CD4-positive, alpha-beta T cell (primary cell): ENCODE data around the gene APIP. TPM values are rescaled to one million over a fixed set of nuclear protein-coding genes. Genes with fewer than 3 reads are reported as not detected.

Source experiments
- ATAC-seq: fragments of 200-7000 bp; cut with Tn5 transposase; one replicate; pipeline ENCODE4 v1.10.0; 2022; ENCODE audit warnings: mild to moderate bottlenecking; ENCODE audit not compliant: poor library complexity
- CTCF ChIA-PET: fragments of 350-600 bp; sonication (Branson Sonifier 250); formaldehyde crosslinking; loops from one replicate; lab custom pipeline; 2021; ENCODE audit warnings: antibody characterized with exemption, inconsistent platforms; lab: Charles Lee
- POLR2A ChIA-PET: fragments of 350-600 bp; sonication (Branson Sonifier 250); formaldehyde crosslinking; loops from one replicate; lab custom pipeline; 2021; ENCODE audit warnings: antibody characterized with exemption, inconsistent platforms; lab: Charles Lee
- DNase-seq, 14 experiments: peaks; one replicate each; pipeline ENCODE4 v3.0.0-alpha.2; 2013 to 2020; ENCODE audit warnings: mixed read lengths in 2 of 14
- H3K27ac ChIP-seq, 2 donors: one replicate each; pipeline versions ENCODE4 v1.5.1 to v1.7.0; 2013; ENCODE audit warnings: low read length in 2 of 2, low read depth in 1 of 2, mild to moderate bottlenecking in 1 of 2
- H3K27me3 ChIP-seq, 2 experiments: 1 replicate in 1 of 2; 2 replicates in 1 of 2; pipeline versions ENCODE4 v1.6.1 to v1.7.0; 2013; ENCODE audit warnings: low read length in 2 of 2, control low read depth in 1 of 2, mild to moderate bottlenecking in 1 of 2, moderate library complexity in 1 of 2; ENCODE audit not compliant: insufficient read depth in 2 of 2, control insufficient read depth in 1 of 2
- H3K36me3 ChIP-seq: one replicate; pipeline ENCODE4 v1.6.1; 2013; ENCODE audit warnings: low read length, control low read depth; ENCODE audit not compliant: insufficient read depth
- H3K4me1 ChIP-seq: one replicate; pipeline ENCODE4 v1.6.1; 2013; ENCODE audit warnings: low read length, control low read depth; ENCODE audit not compliant: insufficient read depth
- H3K4me3 ChIP-seq: one replicate; pipeline ENCODE4 v1.5.1; 2013; ENCODE audit warnings: mild to moderate bottlenecking, low read length, moderate library complexity
- H3K9me3 ChIP-seq, 2 experiments: 1 replicate in 1 of 2; 2 replicates in 1 of 2; pipeline versions ENCODE4 v1.6.1 to v1.7.0; 2013; ENCODE audit warnings: low read length in 2 of 2, mild to moderate bottlenecking in 2 of 2, control low read depth in 1 of 2, moderate library complexity in 1 of 2; ENCODE audit not compliant: control insufficient read depth in 1 of 2, insufficient read depth in 1 of 2
- H3K27ac Mint-ChIP-seq: one replicate; pipeline ENCODE4 v1.8.0; 2020; ENCODE audit warnings: mixed read lengths
- H3K27me3 Mint-ChIP-seq: one replicate; pipeline ENCODE4 v1.8.0; 2021; ENCODE audit warnings: mixed read lengths
- H3K36me3 Mint-ChIP-seq: one replicate; pipeline ENCODE4 v1.8.0; 2021; ENCODE audit warnings: low read depth, mixed read lengths
- H3K4me1 Mint-ChIP-seq: one replicate; pipeline ENCODE4 v1.8.0; 2021; ENCODE audit warnings: low read depth, mixed read lengths
- H3K4me3 Mint-ChIP-seq: one replicate; pipeline ENCODE4 v1.8.0; 2020; ENCODE audit warnings: mild to moderate bottlenecking, mixed read lengths
- H3K9me3 Mint-ChIP-seq: one replicate; pipeline ENCODE4 v1.8.0; 2020; ENCODE audit warnings: mixed read lengths
- intact Hi-C, 2 experiments: fragments of 100-400 bp; cut with DNase I in 1 of 2; cut with micrococcal nuclease in 1 of 2; formaldehyde crosslinking; loops; one replicate each; pipeline versions ENCODE4 v1.15.1 to v1.9.0; 2023 to 2025; cut with DNase I, micrococcal nuclease
- total RNA-seq, 174 experiments: library from RNA in 2 of 174; stranded (reverse) in 2 of 174; gene quantifications; one replicate each; pipeline ENCODE4 v1.2.3 and lab custom pipeline; 2021 to 2026
- TF ChIP-seq, protein P1 (sequence below): fragments of 200-600 bp; IDR thresholded peaks from one replicate; pipeline ENCODE4 v1.8.0; 2022; ENCODE audit warnings: antibody characterized with exemption, mild to moderate bottlenecking

Gene APIP
- total RNA-seq, 2 experiments from 2014 or later, result 7.1 to 8.3 TPM

GRCh38 chr11:34926831-34927132, 10.6 kb upstream of the APIP start:
- Mint-ChIP-seq H3K9me3 (no peaks in the 10 kb centered on the region), H3K36me3 (peaks cover 11% of the 10 kb centered on the region), H3K4me1 (peaks cover 34% of the 10 kb centered on the region), H3K4me3 (no peak overlapping the region), H3K27ac (no peak overlapping the region), H3K27me3 (no peaks in the 10 kb centered on the region)
- Histone ChIP-seq H3K27me3 (no peaks in the 10 kb centered on the region), H3K27ac (no peak overlapping the region), H3K4me1 (no peaks in the 10 kb centered on the region), H3K36me3 (peaks cover 5% of the 10 kb centered on the region), H3K4me3 (no peak overlapping the region), H3K9me3 (no peaks in the 10 kb centered on the region)
- POLR2A ChIA-PET, result interaction anchor here (1.4 to 1.5 kb wide), 2 partner anchors 11 to 465 kb away, joined by 6 to 8 read pairs; partner anchors contain the start of genes APIP and PDHX
- intact Hi-C loops, result loop anchor here (1.0 to 10.0 kb wide), 9 partner anchors 71 to 1338 kb away; no protein-coding TSS in a partner anchor
- ATAC-seq (no peak), DNase-seq (no peak)
- CTCF ChIA-PET, result interaction anchor here (0.6 to 1.9 kb wide), 7 partner anchors 14 to 629 kb away, joined by 3 to 11 read pairs (median 4); no protein-coding TSS in a partner anchor
- TF ChIP-seq, protein P1, sequence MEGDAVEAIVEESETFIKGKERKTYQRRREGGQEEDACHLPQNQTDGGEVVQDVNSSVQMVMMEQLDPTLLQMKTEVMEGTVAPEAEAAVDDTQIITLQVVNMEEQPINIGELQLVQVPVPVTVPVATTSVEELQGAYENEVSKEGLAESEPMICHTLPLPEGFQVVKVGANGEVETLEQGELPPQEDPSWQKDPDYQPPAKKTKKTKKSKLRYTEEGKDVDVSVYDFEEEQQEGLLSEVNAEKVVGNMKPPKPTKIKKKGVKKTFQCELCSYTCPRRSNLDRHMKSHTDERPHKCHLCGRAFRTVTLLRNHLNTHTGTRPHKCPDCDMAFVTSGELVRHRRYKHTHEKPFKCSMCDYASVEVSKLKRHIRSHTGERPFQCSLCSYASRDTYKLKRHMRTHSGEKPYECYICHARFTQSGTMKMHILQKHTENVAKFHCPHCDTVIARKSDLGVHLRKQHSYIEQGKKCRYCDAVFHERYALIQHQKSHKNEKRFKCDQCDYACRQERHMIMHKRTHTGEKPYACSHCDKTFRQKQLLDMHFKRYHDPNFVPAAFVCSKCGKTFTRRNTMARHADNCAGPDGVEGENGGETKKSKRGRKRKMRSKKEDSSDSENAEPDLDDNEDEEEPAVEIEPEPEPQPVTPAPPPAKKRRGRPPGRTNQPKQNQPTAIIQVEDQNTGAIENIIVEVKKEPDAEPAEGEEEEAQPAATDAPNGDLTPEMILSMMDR, result no peak

- Mint-ChIP-seq H3K27ac (no peak overlapping the region), H3K4me1 (peaks cover 36% of the 10 kb centered on the region), H3K4me3 (no peak overlapping the region), H3K36me3 (peaks cover 11% of the 10 kb centered on the region), H3K9me3 (no peaks in the 10 kb centered on the region), H3K27me3 (no peaks in the 10 kb centered on the region)
- ChIA-PET CTCF (interaction anchor here (0.6 to 1.9 kb wide), 7 partner anchors 14 to 628 kb away, joined by 3 to 11 read pairs (median 4); no protein-coding TSS in a partner anchor), POLR2A (interaction anchor here (1.4 to 1.5 kb wide), 2 partner anchors 10 to 465 kb away, joined by 6 to 8 read pairs; partner anchors contain the start of genes APIP and PDHX)
- H3K27ac ChIP-seq, result no peak overlapping the region
- peak; percentile 62 for ATAC-seq
- no peaks in the 10 kb centered on the region for H3K4me1 ChIP-seq
- H3K4me3 ChIP-seq, result no peak overlapping the region
- TF ChIP-seq, protein P1, result peak; percentile 94
- DNase-seq, result peak in 4 of 14 experiments; percentile 27 to 76 (median 66)
- intact Hi-C loops, result loop anchor here (1.0 to 10.0 kb wide), 9 partner anchors 71 to 1339 kb away; no protein-coding TSS in a partner anchor
- H3K27me3 ChIP-seq, result no peaks in the 10 kb centered on the region
- no peaks in the 10 kb centered on the region for H3K9me3 ChIP-seq
- H3K36me3 ChIP-seq, result peaks cover 2% of the 10 kb centered on the region
Observed at GRCh38 chr11:34926101-34926830, 10.1 kb upstream of the APIP start.

DNA sequence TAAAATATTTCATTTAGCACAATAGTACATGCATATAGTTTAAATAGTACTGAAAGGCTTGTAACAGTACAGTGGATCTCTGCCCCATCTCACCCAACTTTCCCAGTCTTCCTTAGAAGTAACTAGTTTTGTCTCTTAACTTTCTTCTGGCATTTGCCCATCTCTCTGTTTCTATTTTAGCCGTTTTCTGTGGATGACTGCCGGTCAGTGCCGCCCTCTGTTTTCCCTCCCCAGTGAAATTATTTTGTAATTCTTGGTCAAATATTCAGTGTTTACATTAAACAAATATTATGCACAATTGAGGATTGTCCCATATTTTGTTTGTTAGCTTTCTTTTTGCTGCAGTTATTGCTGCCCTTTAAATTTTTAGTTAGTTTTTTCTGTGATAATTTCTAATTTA, 8.5 kb upstream of the APIP start:
- Mint-ChIP-seq H3K4me3 (no peak overlapping the region), H3K27ac (no peak overlapping the region), H3K9me3 (no peaks in the 10 kb centered on the region), H3K36me3 (peaks cover 3% of the 10 kb centered on the region), H3K27me3 (no peaks in the 10 kb centered on the region), H3K4me1 (peaks cover 29% of the 10 kb centered on the region)
- TF ChIP-seq, protein P1, result no peak
- Histone ChIP-seq H3K9me3 (no peaks in the 10 kb centered on the region), H3K27me3 (no peaks in the 10 kb centered on the region), H3K4me3 (no peak overlapping the region), H3K4me1 (no peaks in the 10 kb centered on the region), H3K36me3 (no peaks in the 10 kb centered on the region), H3K27ac (no peak overlapping the region)
- ChIA-PET CTCF (interaction anchor here (3.3 kb wide), 1 partner anchor 467 kb away, joined by 13 read pairs; no protein-coding TSS in a partner anchor), POLR2A (interaction anchor here (0.6 to 1.0 kb wide), 3 partner anchors 253 to 461 kb away, joined by 3 read pairs; no protein-coding TSS in a partner anchor)
- intact Hi-C loops, result loop anchor here (5.0 to 10.0 kb wide), 6 partner anchors 73 to 1340 kb away; no protein-coding TSS in a partner anchor
- DNase-seq (no peak), ATAC-seq (no peak)
